Caco-2 (cell line): ENCODE data around the gene RAB6B. TPM values are rescaled to one million over a fixed set of nuclear protein-coding genes. Genes with fewer than 3 reads are reported as not detected.

Source experiments
- BruUV-seq: library from RNA; stranded (reverse); fragments of 400-500 nt; replicated peaks from 2 replicates; lab custom pipeline; 2021; lab: Mats Ljungman, UMichigan
- CTCF ChIA-PET: fragments of 300-600 bp; sonication (Branson Sonifier 250); formaldehyde crosslinking; loops from one replicate; lab custom pipeline; 2022; ENCODE audit warnings: antibody characterized with exemption; lab: Charles Lee
- POLR2A ChIA-PET: fragments of 300-600 bp; sonication (Branson Sonifier 250); formaldehyde crosslinking; loops from one replicate; lab custom pipeline; 2022; ENCODE audit warnings: antibody characterized with exemption; lab: Charles Lee
- DNase-seq, 2 experiments: peaks; one replicate each; pipeline versions ENCODE4 v3.0.0 to v3.0.0-alpha.2; 2020 to 2022
- H3K27me3 ChIP-seq: replicated peaks from 2 replicates; pipeline ENCODE4 v1.6.0; 2011; ENCODE audit warnings: low read length; ENCODE audit not compliant: control insufficient read depth, insufficient read depth
- H3K36me3 ChIP-seq: 2 replicates; pipeline ENCODE4 v1.5.1; 2011; ENCODE audit warnings: low read length; ENCODE audit not compliant: control insufficient read depth, insufficient read depth
- H3K4me1 ChIP-seq: fragments of 250-450 bp; sonication (Bioruptor Pico); 2 replicates; pipeline ENCODE4 v1.5.1; 2020; ENCODE audit warnings: mild to moderate bottlenecking
- H3K4me3 ChIP-seq: 2 replicates; pipeline ENCODE4 v1.5.1; 2011; ENCODE audit warnings: low read depth, mild to moderate bottlenecking, control low read depth, low read length
- H3K9me3 ChIP-seq: fragments of 250-450 bp; sonication (Bioruptor Pico); 2 replicates; pipeline ENCODE4 v1.5.1; 2020; ENCODE audit warnings: mild to moderate bottlenecking, moderate library complexity
- H3K27ac Mint-ChIP-seq: one replicate; pipeline ENCODE4 v1.8.0; 2022; ENCODE audit warnings: mixed read lengths; ENCODE audit not compliant: unreplicated experiment
- H3K27me3 Mint-ChIP-seq: one replicate; pipeline ENCODE4 v1.8.0; 2022; ENCODE audit warnings: mixed read lengths; ENCODE audit not compliant: insufficient read depth, unreplicated experiment
- H3K36me3 Mint-ChIP-seq: one replicate; pipeline ENCODE4 v1.8.0; 2022; ENCODE audit warnings: mild to moderate bottlenecking, mixed read lengths; ENCODE audit not compliant: insufficient read depth, unreplicated experiment
- H3K4me1 Mint-ChIP-seq: one replicate; pipeline ENCODE4 v1.8.0; 2022; ENCODE audit warnings: low read depth, mixed read lengths; ENCODE audit not compliant: unreplicated experiment
- H3K4me3 Mint-ChIP-seq: one replicate; pipeline ENCODE4 v1.8.0; 2022; ENCODE audit warnings: mild to moderate bottlenecking, moderate library complexity, mixed read lengths; ENCODE audit not compliant: unreplicated experiment
- H3K9me3 Mint-ChIP-seq: one replicate; pipeline ENCODE4 v1.8.0; 2022; ENCODE audit warnings: mixed read lengths; ENCODE audit not compliant: unreplicated experiment
- CTCF ChIP-seq, 2 experiments: fragments of 200-600 bp in 1 of 2; IDR thresholded peaks; 1 replicate in 1 of 2; 2 replicates in 1 of 2; pipeline versions ENCODE4 v1.5.1 to v1.8.0; 2011 to 2022; ENCODE audit warnings: antibody characterized with exemption in 1 of 2, control low read depth in 1 of 2, inconsistent platforms in 1 of 2, low read depth in 1 of 2, low read length in 1 of 2, mild to moderate bottlenecking in 1 of 2, moderate library complexity in 1 of 2; ENCODE audit not compliant: insufficient read depth in 1 of 2, severe bottlenecking in 1 of 2, unreplicated experiment in 1 of 2
- intact Hi-C: fragments of 100-400 bp; cut with micrococcal nuclease; formaldehyde crosslinking; loops from one replicate; pipeline ENCODE4 v1.10.0; 2022; ENCODE audit not compliant: unreplicated experiment
- total RNA-seq: library from RNA; stranded (reverse); gene quantifications from 2 replicates; pipeline ENCODE4 v1.2.3, GENCODE V29; 2022

Gene RAB6B
- total RNA-seq, 1 experiment from 2014 or later, result 3.2 TPM

- Histone ChIP-seq H3K27me3 (no peaks in the 10 kb centered on the region), H3K36me3 (peaks cover 1% of the 10 kb centered on the region), H3K9me3 (no peaks in the 10 kb centered on the region), H3K4me3 (no peak overlapping the region), H3K4me1 (no peaks in the 10 kb centered on the region)
- no TSS peak for BruUV-seq
- no peak for TF ChIP-seq CTCF (IDR thresholded peaks at IDR 0.05; ENCODE audit: insufficient read depth in 1 of 2, low read depth in 1 of 2, low read length in 1 of 2, severe bottlenecking in 1 of 2, unreplicated experiment in 1 of 2)
- Mint-ChIP-seq H3K27ac (no peak overlapping the region), H3K9me3 (no peaks in the 10 kb centered on the region), H3K4me1 (no peaks in the 10 kb centered on the region), H3K4me3 (no peak overlapping the region), H3K36me3 (no peaks in the 10 kb centered on the region), H3K27me3 (no peaks in the 10 kb centered on the region)
- intact Hi-C loops, result loop anchor here (5.0 kb wide), 1 partner anchor 68 kb away; the partner anchor contains the start of gene RAB6B
- ChIA-PET POLR2A (no interaction called here), CTCF (no interaction called here)
- DNase-seq, result no peak
Measured at GRCh38 chr3:133829310-133829707, 66.4 kb downstream of the RAB6B start.

GRCh38 chr3:133828576-133829309, 66.9 kb downstream of the RAB6B start:
- DNase-seq, result no peak
- no peaks in the 10 kb centered on the region for H3K27me3 Mint-ChIP-seq
- H3K4me1 Mint-ChIP-seq, result no peaks in the 10 kb centered on the region
- Histone ChIP-seq H3K4me1 (no peaks in the 10 kb centered on the region), H3K36me3 (peaks cover 1% of the 10 kb centered on the region), H3K27me3 (no peaks in the 10 kb centered on the region), H3K9me3 (no peaks in the 10 kb centered on the region), H3K4me3 (no peak overlapping the region)
- H3K27ac Mint-ChIP-seq, result no peak overlapping the region
- CTCF ChIA-PET, result no interaction called here
- H3K4me3 Mint-ChIP-seq, result no peak overlapping the region
- BruUV-seq, result no TSS peak
- no peaks in the 10 kb centered on the region for H3K9me3 Mint-ChIP-seq
- POLR2A ChIA-PET, result no interaction called here
- no peak for TF ChIP-seq CTCF (IDR thresholded peaks at IDR 0.05; ENCODE audit: insufficient read depth in 1 of 2, low read depth in 1 of 2, low read length in 1 of 2, severe bottlenecking in 1 of 2, unreplicated experiment in 1 of 2)
- intact Hi-C loops, result loop anchor here (5.0 kb wide), 1 partner anchor 69 kb away; the partner anchor contains the start of gene RAB6B
- H3K36me3 Mint-ChIP-seq, result no peaks in the 10 kb centered on the region

- no peaks in the 10 kb centered on the region for H3K9me3 Mint-ChIP-seq
- no peaks in the 10 kb centered on the region for H3K27me3 Mint-ChIP-seq
- CTCF ChIA-PET, result no interaction called here
- H3K4me3 Mint-ChIP-seq, result no peak overlapping the region
- intact Hi-C loops, result loop anchor here (5.0 kb wide), 1 partner anchor 70 kb away; the partner anchor contains the start of gene RAB6B
- H3K27ac Mint-ChIP-seq, result no peak overlapping the region
- Histone ChIP-seq H3K9me3 (no peaks in the 10 kb centered on the region), H3K36me3 (peaks cover 1% of the 10 kb centered on the region), H3K27me3 (no peaks in the 10 kb centered on the region), H3K4me1 (no peaks in the 10 kb centered on the region), H3K4me3 (no peak overlapping the region)
- peaks cover 5% of the 10 kb centered on the region for H3K36me3 Mint-ChIP-seq
- no peak for DNase-seq
- POLR2A ChIA-PET, result no interaction called here
- BruUV-seq, result no TSS peak
- no peaks in the 10 kb centered on the region for H3K4me1 Mint-ChIP-seq
- TF ChIP-seq CTCF (IDR thresholded peaks at IDR 0.05; ENCODE audit: insufficient read depth in 1 of 2, low read depth in 1 of 2, low read length in 1 of 2, severe bottlenecking in 1 of 2, unreplicated experiment in 1 of 2), result no peak
Measured at GRCh38 chr3:133827684-133828083, 68.0 kb downstream of the RAB6B start.
